ENCODE measurements around the gene RAVER1. TPM values are rescaled to one million over a fixed set of nuclear protein-coding genes. Genes with fewer than 3 reads are reported as not detected.

Gene RAVER1
- total and polyA plus RNA-seq, 3 donors from 2014 or later, result 32.3 to 49.6 (median 34.5) TPM

DNA sequence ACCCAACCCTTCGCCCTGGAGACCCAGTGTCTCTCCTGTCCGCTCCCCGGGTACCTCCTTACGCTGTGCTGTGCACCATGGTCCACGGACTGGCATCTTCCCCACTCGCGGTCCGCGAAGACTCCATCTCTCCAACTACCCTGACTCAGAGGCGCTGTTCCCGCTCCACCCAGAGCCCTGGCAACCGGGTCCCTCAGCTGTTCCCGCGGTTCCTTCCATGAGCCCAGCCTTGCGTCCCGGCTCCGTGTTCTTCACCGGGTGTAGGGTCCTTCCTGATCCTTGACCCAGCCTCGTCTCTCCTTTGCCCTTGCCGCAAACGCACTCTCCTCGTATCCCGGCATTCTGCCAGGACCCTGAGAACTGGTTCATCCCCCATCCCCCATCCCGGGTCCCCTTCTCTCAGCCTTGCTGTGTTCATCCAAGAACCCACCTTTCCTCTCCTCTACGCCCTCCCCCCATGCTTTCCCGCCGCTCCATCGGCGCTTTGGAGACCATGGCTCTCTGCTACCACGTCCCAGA is 42.9 kb downstream of the RAVER1 start:
- peaks cover 44% of the 10 kb centered on the region for H3K4me1 ChIP-seq
- no peaks in the 10 kb centered on the region for H3K36me3 ChIP-seq (ENCODE audit: low read depth, missing control alignments)
- intact Hi-C loops (cut with DNase I; ENCODE audit: low total_unique reads), result no loop called here
- H3K4me3 ChIP-seq, result peak overlapping the region in 1 of 2 donors; percentile 38
- 1% methylated on average over 25 to 30 of the region's 30 CpGs for WGBS, 2 donors
- DNase-seq, result no peak
- H3K27me3 ChIP-seq, result peaks cover 5% of the 10 kb centered on the region
- H3K27ac ChIP-seq, result no peak overlapping the region
- no peaks in the 10 kb centered on the region for H3K9me3 ChIP-seq
- TF ChIP-seq POLR2A (IDR thresholded peaks at IDR 0.05), result no peak
- TF ChIP-seq, protein P1, sequence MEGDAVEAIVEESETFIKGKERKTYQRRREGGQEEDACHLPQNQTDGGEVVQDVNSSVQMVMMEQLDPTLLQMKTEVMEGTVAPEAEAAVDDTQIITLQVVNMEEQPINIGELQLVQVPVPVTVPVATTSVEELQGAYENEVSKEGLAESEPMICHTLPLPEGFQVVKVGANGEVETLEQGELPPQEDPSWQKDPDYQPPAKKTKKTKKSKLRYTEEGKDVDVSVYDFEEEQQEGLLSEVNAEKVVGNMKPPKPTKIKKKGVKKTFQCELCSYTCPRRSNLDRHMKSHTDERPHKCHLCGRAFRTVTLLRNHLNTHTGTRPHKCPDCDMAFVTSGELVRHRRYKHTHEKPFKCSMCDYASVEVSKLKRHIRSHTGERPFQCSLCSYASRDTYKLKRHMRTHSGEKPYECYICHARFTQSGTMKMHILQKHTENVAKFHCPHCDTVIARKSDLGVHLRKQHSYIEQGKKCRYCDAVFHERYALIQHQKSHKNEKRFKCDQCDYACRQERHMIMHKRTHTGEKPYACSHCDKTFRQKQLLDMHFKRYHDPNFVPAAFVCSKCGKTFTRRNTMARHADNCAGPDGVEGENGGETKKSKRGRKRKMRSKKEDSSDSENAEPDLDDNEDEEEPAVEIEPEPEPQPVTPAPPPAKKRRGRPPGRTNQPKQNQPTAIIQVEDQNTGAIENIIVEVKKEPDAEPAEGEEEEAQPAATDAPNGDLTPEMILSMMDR (IDR thresholded peaks at IDR 0.05), result no peak

DNA sequence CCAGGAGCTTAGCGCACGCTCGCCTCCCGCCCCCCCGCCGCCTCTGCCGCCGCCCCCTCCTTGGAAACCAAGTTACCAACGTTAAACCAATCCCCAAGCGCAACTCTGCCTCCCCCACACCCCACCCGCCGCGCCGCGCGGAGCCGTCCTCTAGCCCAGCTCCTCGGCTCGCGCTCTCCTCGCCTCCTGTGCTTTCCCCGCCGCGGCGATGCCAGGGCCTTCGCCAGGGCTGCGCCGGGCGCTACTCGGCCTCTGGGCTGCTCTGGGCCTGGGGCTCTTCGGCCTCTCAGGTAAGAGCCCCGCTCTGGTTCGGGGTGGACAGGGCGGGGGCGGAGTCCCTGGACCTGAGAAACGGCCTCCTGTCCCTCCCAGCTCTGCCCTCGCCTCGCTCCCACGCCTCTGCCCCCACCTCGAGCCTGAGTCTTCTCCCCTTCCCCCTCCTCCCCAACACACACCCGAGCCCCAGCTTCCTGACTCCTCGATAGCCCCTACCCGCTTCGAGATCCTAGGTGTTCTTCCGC is 43.4 kb downstream of the RAVER1 start, which contains the start of gene ICAM5:
Gene ICAM5 (plus strand): TSS at position 117 of the 521 bp plus-strand sequence. CDS start 92 bp downstream, at position 209.
- peak within 1 kb of the TSS; percentile 4 to 40 for H3K4me3 ChIP-seq
- no peak for DNase-seq
- intact Hi-C loops (cut with DNase I; ENCODE audit: low total_unique reads), result no loop called here
- H3K27me3 ChIP-seq, result peaks cover 5% of the 10 kb centered on the region
- TF ChIP-seq, protein P1 (IDR thresholded peaks at IDR 0.05), result no peak
- TF ChIP-seq POLR2A (IDR thresholded peaks at IDR 0.05), result no peak
- peaks cover 40% of the 10 kb centered on the region for H3K4me1 ChIP-seq
- WGBS, 2 donors, result 0 to 1% methylated on average over 35 to 45 of the region's 45 CpGs
- no peaks in the 10 kb centered on the region for H3K9me3 ChIP-seq
- no peak within 1 kb of the TSS for H3K27ac ChIP-seq
- no peaks in the 10 kb centered on the region for H3K36me3 ChIP-seq (ENCODE audit: low read depth, missing control alignments)

DNA sequence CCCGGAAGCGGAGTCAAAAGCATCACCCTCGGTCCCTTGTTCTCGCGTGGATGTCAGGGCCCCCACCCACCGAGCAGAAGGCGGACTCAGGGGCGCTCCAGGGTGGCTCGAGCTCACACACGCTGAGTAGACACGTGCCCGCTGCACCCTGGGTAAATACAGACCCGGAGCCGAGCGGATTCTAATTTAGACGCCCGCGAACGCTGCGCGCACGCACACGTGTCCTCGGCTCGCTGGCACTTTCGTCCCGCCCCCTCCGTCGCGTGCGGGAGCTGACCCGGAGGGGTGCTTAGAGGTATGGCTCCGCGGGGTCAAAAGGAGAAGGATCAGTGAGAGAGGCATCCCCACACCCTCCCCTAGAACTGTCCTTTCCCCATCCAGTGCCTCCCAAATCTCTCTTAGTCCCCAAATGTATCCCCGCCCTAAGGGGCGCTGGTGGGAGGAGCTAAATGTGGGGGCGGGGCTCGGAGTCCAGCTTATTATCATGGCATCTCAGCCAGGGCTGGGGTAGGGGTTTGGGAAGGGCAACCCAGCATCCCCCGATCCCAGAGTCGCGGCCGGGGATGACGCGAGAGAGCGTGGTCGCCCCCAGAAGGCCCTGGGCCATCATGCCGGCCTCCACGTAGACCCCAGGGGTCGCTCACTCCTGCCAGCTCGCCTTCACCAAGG is 44.0 kb downstream of the RAVER1 start:
- Histone ChIP-seq H3K4me1 (peaks cover 40% of the 10 kb centered on the region), H3K27ac (no peak overlapping the region), H3K36me3 (ENCODE audit: low read depth, missing control alignments) (no peaks in the 10 kb centered on the region), H3K4me3 (peak overlapping the region; percentile 4 to 38), H3K27me3 (peaks cover 5% of the 10 kb centered on the region), H3K9me3 (no peaks in the 10 kb centered on the region)
- no peak for TF ChIP-seq POLR2A (IDR thresholded peaks at IDR 0.05)
- TF ChIP-seq, protein P1 (IDR thresholded peaks at IDR 0.05), result no peak
- intact Hi-C loops (cut with DNase I; ENCODE audit: low total_unique reads), result no loop called here
- DNase-seq, result no peak
- WGBS, 2 donors, result 1 to 2% methylated on average over 42 to 48 of the region's 50 CpGs

DNA sequence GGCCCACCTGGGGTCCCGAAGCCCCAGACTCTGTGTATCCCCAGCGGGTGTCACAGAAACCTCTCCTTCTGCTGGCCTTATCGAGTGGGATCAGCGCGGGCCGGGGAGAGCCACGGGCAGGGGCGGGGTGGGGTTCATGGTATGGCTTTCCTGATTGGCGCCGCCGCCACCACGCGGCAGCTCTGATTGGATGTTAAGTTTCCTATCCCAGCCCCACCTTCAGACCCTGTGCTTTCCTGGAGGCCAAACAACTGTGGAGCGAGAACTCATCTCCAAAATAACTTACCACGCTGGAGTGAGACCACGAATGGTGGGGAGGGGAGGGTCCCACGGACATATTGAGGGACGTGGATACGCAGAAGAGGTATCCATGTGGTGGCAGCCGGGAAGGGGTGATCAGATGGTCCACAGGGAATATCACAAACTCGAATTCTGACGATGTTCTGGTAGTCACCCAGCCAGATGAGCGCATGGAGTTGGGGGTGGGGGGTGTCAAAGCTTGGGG is 44.6 kb downstream of the RAVER1 start:
- H3K27me3 ChIP-seq, result peaks cover 5% of the 10 kb centered on the region
- H3K27ac ChIP-seq, result no peak overlapping the region
- TF ChIP-seq, protein P1 (IDR thresholded peaks at IDR 0.05), result no peak
- TF ChIP-seq POLR2A (IDR thresholded peaks at IDR 0.05), result no peak
- no peak for DNase-seq
- no peaks in the 10 kb centered on the region for H3K36me3 ChIP-seq (ENCODE audit: low read depth, missing control alignments)
- H3K4me1 ChIP-seq, result peaks cover 40% of the 10 kb centered on the region
- H3K4me3 ChIP-seq, result no peak overlapping the region
- no peaks in the 10 kb centered on the region for H3K9me3 ChIP-seq
- intact Hi-C loops (cut with DNase I; ENCODE audit: low total_unique reads), result no loop called here
- WGBS, 2 donors, result 10% methylated on average over 23 of the region's 23 CpGs
